ENCODE data around the gene SNRNP35.
"Not testable (repeated sequence)": the region's sequence is repeated elsewhere in the genome, so short reads cannot be mapped to it uniquely, and the experiment has no call there.

SNRNP35 gene

DNA sequence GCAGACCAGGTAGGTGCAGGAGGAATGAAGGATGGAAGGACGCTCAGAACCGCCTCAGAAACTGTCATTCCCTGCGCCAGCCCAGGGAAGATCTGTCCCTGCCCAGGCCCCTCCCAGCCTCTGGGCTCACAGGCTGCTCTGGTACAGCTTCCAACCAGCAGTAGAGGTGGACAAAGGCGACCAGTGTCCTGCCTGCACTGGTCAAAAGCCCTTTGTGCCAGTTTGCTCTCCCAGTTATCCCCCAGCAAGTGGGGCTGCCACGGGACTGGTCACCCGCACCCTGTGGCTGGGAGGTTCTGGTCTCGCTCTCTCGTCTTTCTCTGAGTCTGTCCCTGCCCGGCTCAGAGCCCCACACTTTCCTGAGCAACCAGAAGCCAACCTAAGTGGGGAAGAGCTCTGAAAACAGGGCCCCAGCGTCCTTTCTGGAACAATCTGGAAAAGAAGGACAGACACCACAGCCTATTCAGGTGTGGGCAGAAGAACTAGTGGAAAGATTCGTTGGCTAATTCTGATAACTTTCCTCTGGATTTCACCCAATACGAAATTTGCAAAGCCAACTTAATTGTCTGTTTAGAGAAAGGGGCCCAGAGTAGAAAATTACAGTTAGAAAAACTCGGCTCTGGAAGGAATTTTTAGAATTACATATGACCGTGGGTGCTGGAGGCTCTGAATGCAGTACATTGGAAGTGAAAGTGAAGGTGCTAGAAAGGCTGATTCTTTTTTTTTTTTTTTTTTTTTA lies 21.7 kb downstream of the SNRNP35 start:
- H4K91ac ChIP-seq (ENCODE audit: low read depth, low read length): no peak overlapping the region
- no CpG with 5 or more reads among the region's 14 CpGs for WGBS (ENCODE audit: extremely low coverage, insufficient coverage, insufficient read length)
- no peak overlapping the region for H2AFZ ChIP-seq (ENCODE audit: insufficient read depth, low read length, poor library complexity)
- no peak overlapping the region for H2AK5ac ChIP-seq (ENCODE audit: low read length)
- H3K4me2 ChIP-seq (ENCODE audit: low read length): no peak overlapping the region
- no peak overlapping the region for H2BK120ac ChIP-seq (ENCODE audit: insufficient read depth, low read length, poor library complexity)
- no peak overlapping the region for H3K4ac ChIP-seq (ENCODE audit: low read depth, low read length)
- no peak overlapping the region for H4K8ac ChIP-seq (ENCODE audit: low read depth, low read length)
- no peak overlapping the region for H3K27ac ChIP-seq (ENCODE audit: low read depth, low read length)
- no peak overlapping the region for H3K23ac ChIP-seq (ENCODE audit: low read length)
- peaks cover 31 to 36% of the 10 kb centered on the region in 2 experiments for H3K36me3 ChIP-seq (ENCODE audit: control insufficient read depth in 1 of 2, insufficient read depth in 2 of 2, low read length in 2 of 2)
- no peak overlapping the region for H3K18ac ChIP-seq (ENCODE audit: low read length)
- no peak overlapping the region for H2BK12ac ChIP-seq (ENCODE audit: low read length)
- H3K4me3 ChIP-seq (ENCODE audit: low read depth, low read length): no peak overlapping the region
- H3K14ac ChIP-seq (ENCODE audit: low read length): no peak overlapping the region
- H3K79me1 ChIP-seq (ENCODE audit: low read length): no peaks in the 10 kb centered on the region
- no peaks in the 10 kb centered on the region for H3K79me2 ChIP-seq (ENCODE audit: control insufficient read depth, insufficient read depth, low read length, poor library complexity)
- no peak overlapping the region for H2BK5ac ChIP-seq (ENCODE audit: low read depth, low read length, poor library complexity)
- H3K9me3 ChIP-seq (ENCODE audit: insufficient read depth, low read depth, low read length): no peaks in the 10 kb centered on the region
- no peak overlapping the region for H4K12ac ChIP-seq (ENCODE audit: low read depth, low read length)
- H3K4me1 ChIP-seq (ENCODE audit: control insufficient read depth in 1 of 2, insufficient read depth in 2 of 2, low read length in 2 of 2): no peaks in the 10 kb centered on the region
- no peak for DNase-seq
- no peak overlapping the region for H3K9ac ChIP-seq (ENCODE audit: low read length)
- no peaks in the 10 kb centered on the region for H3K27me3 ChIP-seq (ENCODE audit: insufficient read depth, low read length)

DNA sequence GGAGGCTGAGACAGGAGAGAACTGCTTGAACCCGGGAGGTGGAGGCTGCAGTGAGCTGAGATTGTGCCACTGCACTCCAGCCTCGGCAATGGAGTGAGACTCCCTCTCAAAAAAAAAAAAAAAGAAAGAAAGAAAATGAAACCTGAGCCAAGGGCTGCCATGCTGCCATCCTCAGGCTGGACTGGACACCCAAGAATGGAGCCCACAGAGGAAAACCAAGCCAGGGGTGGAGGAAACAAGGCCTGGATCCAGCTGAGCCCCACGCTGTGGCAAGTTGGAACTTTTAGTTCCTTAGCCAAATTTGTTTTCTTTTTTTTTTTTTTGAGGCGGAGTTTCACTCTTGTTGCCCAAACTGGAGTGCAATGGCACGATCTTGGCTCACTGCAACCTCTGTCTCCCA lies 23.3 kb downstream of the SNRNP35 start:
- H3K27ac ChIP-seq (ENCODE audit: low read depth, low read length); H3K4me3 ChIP-seq (ENCODE audit: low read depth, low read length); H3K79me1 ChIP-seq (ENCODE audit: low read length); H3K4me1 ChIP-seq (ENCODE audit: control insufficient read depth in 1 of 2, insufficient read depth in 2 of 2, low read length in 2 of 2); H3K18ac ChIP-seq (ENCODE audit: low read length); H2AK5ac ChIP-seq (ENCODE audit: low read length); H4K8ac ChIP-seq (ENCODE audit: low read depth, low read length); H3K9me3 ChIP-seq (ENCODE audit: insufficient read depth, low read depth, low read length); H2BK120ac ChIP-seq (ENCODE audit: insufficient read depth, low read length, poor library complexity); H2BK5ac ChIP-seq (ENCODE audit: low read depth, low read length, poor library complexity); H3K14ac ChIP-seq (ENCODE audit: low read length); H3K27me3 ChIP-seq (ENCODE audit: insufficient read depth, low read length); H3K4ac ChIP-seq (ENCODE audit: low read depth, low read length); DNase-seq; H2BK12ac ChIP-seq (ENCODE audit: low read length); H3K23ac ChIP-seq (ENCODE audit: low read length); H2AFZ ChIP-seq (ENCODE audit: insufficient read depth, low read length, poor library complexity); H3K79me2 ChIP-seq (ENCODE audit: control insufficient read depth, insufficient read depth, low read length, poor library complexity); H4K12ac ChIP-seq (ENCODE audit: low read depth, low read length); H3K4me2 ChIP-seq (ENCODE audit: low read length); H4K91ac ChIP-seq (ENCODE audit: low read depth, low read length); H3K9ac ChIP-seq (ENCODE audit: low read length): not testable (repeated sequence)
- WGBS (ENCODE audit: extremely low coverage, insufficient coverage, insufficient read length): no CpG with 5 or more reads among the region's 5 CpGs
- H3K36me3 ChIP-seq (ENCODE audit: control insufficient read depth in 1 of 2, insufficient read depth in 2 of 2, low read length in 2 of 2): peaks cover 34 to 35% of the 10 kb centered on the region in 2 experiments

DNA sequence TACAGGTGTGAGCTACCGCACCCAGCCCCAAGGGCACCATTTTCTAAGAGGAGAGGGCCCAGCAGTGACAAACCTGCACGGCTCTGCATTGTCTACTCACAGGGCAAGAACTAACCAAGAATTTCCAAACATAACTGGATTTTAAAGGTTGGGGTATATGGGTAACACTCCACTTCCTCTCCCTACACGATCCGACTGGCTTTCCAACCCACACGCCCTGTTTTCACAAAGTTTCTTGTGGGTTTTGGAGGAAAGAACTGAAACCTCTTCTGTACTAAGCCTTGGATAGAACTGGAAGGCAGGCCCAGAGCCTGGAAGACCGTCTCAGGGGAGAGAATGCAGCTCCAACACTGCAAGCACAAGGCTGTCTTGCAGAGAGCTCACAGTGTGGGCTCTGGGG lies 24.9 kb downstream of the SNRNP35 start:
- WGBS (ENCODE audit: extremely low coverage, insufficient coverage, insufficient read length): no CpG with 5 or more reads among the region's 6 CpGs
- Histone ChIP-seq H2AFZ (ENCODE audit: insufficient read depth, low read length, poor library complexity) (no peak overlapping the region), H3K9me3 (ENCODE audit: insufficient read depth, low read depth, low read length) (no peaks in the 10 kb centered on the region), H2BK5ac (ENCODE audit: low read depth, low read length, poor library complexity) (no peak overlapping the region), H2BK120ac (ENCODE audit: insufficient read depth, low read length, poor library complexity) (no peak overlapping the region), H3K23ac (ENCODE audit: low read length) (no peak overlapping the region), H3K14ac (ENCODE audit: low read length) (no peak overlapping the region), H3K27ac (ENCODE audit: low read depth, low read length) (no peak overlapping the region), H3K79me1 (ENCODE audit: low read length) (no peaks in the 10 kb centered on the region), H2AK5ac (ENCODE audit: low read length) (no peak overlapping the region), H3K4me3 (ENCODE audit: low read depth, low read length) (no peak overlapping the region), H4K12ac (ENCODE audit: low read depth, low read length) (no peak overlapping the region), H3K36me3 (ENCODE audit: control insufficient read depth in 1 of 2, insufficient read depth in 2 of 2, low read length in 2 of 2) (peaks cover 24 to 25% of the 10 kb centered on the region in 2 experiments), H3K27me3 (ENCODE audit: insufficient read depth, low read length) (no peaks in the 10 kb centered on the region), H4K91ac (ENCODE audit: low read depth, low read length) (no peak overlapping the region), H3K4me2 (ENCODE audit: low read length) (no peak overlapping the region), H4K8ac (ENCODE audit: low read depth, low read length) (no peak overlapping the region), H3K4me1 (ENCODE audit: control insufficient read depth in 1 of 2, insufficient read depth in 2 of 2, low read length in 2 of 2) (no peaks in the 10 kb centered on the region), H2BK12ac (ENCODE audit: low read length) (no peak overlapping the region), H3K79me2 (ENCODE audit: control insufficient read depth, insufficient read depth, low read length, poor library complexity) (no peaks in the 10 kb centered on the region), H3K4ac (ENCODE audit: low read depth, low read length) (no peak overlapping the region), H3K18ac (ENCODE audit: low read length) (no peak overlapping the region), H3K9ac (ENCODE audit: low read length) (no peak overlapping the region)
- no peak for DNase-seq

DNA sequence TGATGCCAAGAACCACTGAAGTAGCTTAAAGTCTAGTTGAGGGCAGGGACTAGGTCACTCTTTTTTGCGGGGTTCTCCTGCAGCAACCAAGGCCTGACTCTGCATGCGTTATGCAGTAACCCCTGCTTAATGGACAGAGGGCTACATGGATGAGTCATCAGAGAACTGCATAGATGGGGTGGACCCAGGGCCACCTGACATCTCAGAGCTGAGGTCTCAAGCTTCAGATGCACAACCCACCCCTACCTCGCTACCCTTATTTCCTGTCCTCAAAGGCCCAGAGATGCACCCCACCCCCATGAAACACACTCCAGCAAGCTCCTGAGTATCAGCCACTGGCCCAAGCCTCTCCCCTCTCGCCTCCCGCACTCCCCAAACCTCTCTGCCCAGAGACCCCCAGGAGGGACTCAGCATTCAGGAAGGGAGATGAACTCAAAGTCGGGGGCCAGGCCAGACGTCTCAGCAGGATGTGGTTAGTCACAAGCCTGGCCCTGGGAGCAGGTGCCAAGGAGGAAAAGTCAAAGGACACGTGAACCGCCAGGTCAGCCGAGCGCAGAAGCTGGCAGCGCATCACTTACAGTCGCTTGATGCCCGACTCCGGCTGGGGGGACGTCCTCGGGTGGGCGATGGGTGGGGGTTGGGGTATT lies 25.8 kb downstream of the SNRNP35 start:
- H3K4me3 ChIP-seq (ENCODE audit: low read depth, low read length): no peak overlapping the region
- H4K91ac ChIP-seq (ENCODE audit: low read depth, low read length): no peak overlapping the region
- no peak overlapping the region for H2BK120ac ChIP-seq (ENCODE audit: insufficient read depth, low read length, poor library complexity)
- H3K14ac ChIP-seq (ENCODE audit: low read length): no peak overlapping the region
- no peaks in the 10 kb centered on the region for H3K79me2 ChIP-seq (ENCODE audit: control insufficient read depth, insufficient read depth, low read length, poor library complexity)
- no peak overlapping the region for H3K4ac ChIP-seq (ENCODE audit: low read depth, low read length)
- H3K27me3 ChIP-seq (ENCODE audit: insufficient read depth, low read length): no peaks in the 10 kb centered on the region
- no peak for DNase-seq
- WGBS (ENCODE audit: extremely low coverage, insufficient coverage, insufficient read length): no CpG with 5 or more reads among the region's 18 CpGs
- H2BK5ac ChIP-seq (ENCODE audit: low read depth, low read length, poor library complexity): no peak overlapping the region
- no peak overlapping the region for H3K9ac ChIP-seq (ENCODE audit: low read length)
- no peak overlapping the region for H2BK12ac ChIP-seq (ENCODE audit: low read length)
- peaks cover 3% of the 10 kb centered on the region for H3K79me1 ChIP-seq (ENCODE audit: low read length)
- H3K4me1 ChIP-seq (ENCODE audit: control insufficient read depth in 1 of 2, insufficient read depth in 2 of 2, low read length in 2 of 2): peaks cover 0 to 4% of the 10 kb centered on the region in 2 experiments
- peaks cover 18 to 20% of the 10 kb centered on the region in 2 experiments for H3K36me3 ChIP-seq (ENCODE audit: control insufficient read depth in 1 of 2, insufficient read depth in 2 of 2, low read length in 2 of 2)
- no peak overlapping the region for H3K4me2 ChIP-seq (ENCODE audit: low read length)
- H4K12ac ChIP-seq (ENCODE audit: low read depth, low read length): no peak overlapping the region
- no peak overlapping the region for H2AFZ ChIP-seq (ENCODE audit: insufficient read depth, low read length, poor library complexity)
- no peaks in the 10 kb centered on the region for H3K9me3 ChIP-seq (ENCODE audit: insufficient read depth, low read depth, low read length)
- H4K8ac ChIP-seq (ENCODE audit: low read depth, low read length): no peak overlapping the region
- no peak overlapping the region for H3K23ac ChIP-seq (ENCODE audit: low read length)
- no peak overlapping the region for H3K27ac ChIP-seq (ENCODE audit: low read depth, low read length)
- no peak overlapping the region for H3K18ac ChIP-seq (ENCODE audit: low read length)
- no peak overlapping the region for H2AK5ac ChIP-seq (ENCODE audit: low read length)

Measured in trophoblast cell (in vitro differentiated cells and primary cell).